A549 (cell line): ENCODE measurements around the gene MYEOV.

ENCODE experiments used
- CTCF ChIP-seq: fragments of >200 bp; sonication (Bioruptor Twin); formaldehyde crosslinking; IDR thresholded peaks from 3 replicates; pipeline ENCODE4 v1.5.1; 2016
- ELK1 ChIP-seq: fragments of 150-350 bp; IDR thresholded peaks from 2 replicates; pipeline ENCODE4 v1.6.1; 2014; ENCODE audit warnings: low read depth, mild to moderate bottlenecking, low read length
- FOXS1 ChIP-seq: fragments of 250-450 bp; sonication (Bioruptor Pico); IDR thresholded peaks from 2 replicates; pipeline ENCODE4 v1.5.0; 2020; ENCODE audit warnings: mild to moderate bottlenecking, moderate library complexity
- JUN ChIP-seq, 2 experiments: fragments of >200 bp; sonication (Bioruptor Twin); formaldehyde crosslinking; IDR thresholded peaks; 2 replicates in 1 of 2; 3 replicates in 1 of 2; pipeline ENCODE4 v1.6.1; 2016 to 2017
- KDM1A ChIP-seq: fragments of 200-600 bp; sonication (generic); IDR thresholded peaks from 2 replicates; pipeline ENCODE4 v1.6.1; 2016; ENCODE audit warnings: low read depth, mild to moderate bottlenecking
- POLR2A ChIP-seq: IDR thresholded peaks from 2 replicates; pipeline ENCODE4 v1.6.1; 2012; ENCODE audit warnings: mild to moderate bottlenecking, low read length
- ZFP36 ChIP-seq: fragments of 450-650 bp; IDR thresholded peaks from 2 replicates; pipeline ENCODE4 v1.6.1; 2014; ENCODE audit warnings: borderline replicate concordance; ENCODE audit not compliant: partially characterized antibody

DNA sequence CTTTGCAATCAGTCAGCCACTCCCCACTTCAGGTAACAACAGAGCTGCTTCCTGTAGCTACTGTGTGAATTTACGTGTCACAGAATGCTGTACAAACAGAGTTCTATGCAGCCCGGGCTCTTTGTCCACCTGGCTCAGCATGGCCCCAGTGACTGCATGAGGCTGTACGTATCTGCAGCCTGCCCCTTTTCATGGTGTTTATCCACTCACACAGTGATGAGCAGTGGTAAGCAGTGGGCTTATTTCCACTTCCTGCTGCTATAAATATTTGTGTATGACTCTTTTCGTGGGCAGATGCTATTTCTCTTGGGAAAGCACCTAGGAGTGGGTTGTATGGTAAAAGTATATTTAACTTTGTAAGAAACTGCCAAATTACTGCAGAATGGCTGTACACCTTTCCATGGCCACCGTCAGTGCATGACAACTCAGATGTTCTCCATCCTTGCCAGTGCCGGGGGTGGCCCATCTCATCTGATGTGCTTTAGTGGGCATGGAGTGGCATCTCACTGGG lies 43.3 kb downstream of the MYEOV start:
- no peak for TF ChIP-seq JUN (IDR thresholded peaks at IDR 0.05)
- TF ChIP-seq KDM1A = no peak
- no peak for TF ChIP-seq CTCF
- no peak for TF ChIP-seq FOXS1
- TF ChIP-seq ELK1 = no peak
- TF ChIP-seq POLR2A = no peak
- no peak for TF ChIP-seq ZFP36
